ENCODE results near the gene NMD3. TPM values are rescaled to one million over a fixed set of nuclear protein-coding genes. Genes with fewer than 3 reads are reported as not detected.

Gene NMD3
- total and polyA plus RNA-seq, 2 of the 4 experiments (the other 2 are of a cell fraction), result 33.8 to 95.0 TPM

- Histone ChIP-seq H3K56ac (ENCODE audit: extremely low read depth, insufficient read depth, low read length) (no peak overlapping the region), H3K9ac (ENCODE audit: low read depth, low read length) (no peak overlapping the region), H3K4me2 (ENCODE audit: low read depth, low read length) (no peak overlapping the region), H3K36me3 (ENCODE audit: control insufficient read depth, insufficient read depth, low read length) (peaks cover 5% of the 10 kb centered on the region; the same call in 1 of the 2 replicates), H3K4ac (ENCODE audit: low read depth, low read length) (peak overlapping the region; percentile 33; the same call in 1 of the 2 replicates), H2AK9ac (replicated peaks; ENCODE audit: low read depth, low read length, poor library complexity) (no peak overlapping the region), H4K8ac (ENCODE audit: low read depth in 2 of 2, low read length in 2 of 2) (peak overlapping the region in 1 of 2 experiments; percentile 35; a peak in 1 of 4 replicates), H3K9me1 (ENCODE audit: insufficient read depth, low read length) (no peaks in the 10 kb centered on the region), H4K5ac (ENCODE audit: low read depth, low read length) (no peak overlapping the region), H3K27me3 (ENCODE audit: control insufficient read depth, insufficient read depth, low read length) (no peaks in the 10 kb centered on the region), H4K91ac (ENCODE audit: insufficient read depth, low read depth, low read length) (no peak overlapping the region), H4K20me1 (ENCODE audit: insufficient read depth, low read length) (no peaks in the 10 kb centered on the region), H2BK120ac (ENCODE audit: low read depth, low read length) (peak overlapping the region; percentile 40; the same call in 1 of the 2 replicates), H3K4me1 (ENCODE audit: control insufficient read depth, insufficient read depth, low read length) (peaks cover 7% of the 10 kb centered on the region), H3K79me1 (ENCODE audit: low read depth in 1 of 2, low read length in 2 of 2) (peaks cover 0 to 6% of the 10 kb centered on the region in 2 experiments; a peak in 2 of 4 replicates), H3K9me3 (ENCODE audit: control insufficient read depth, insufficient read depth, low read length) (peaks cover 5% of the 10 kb centered on the region), H3K27ac (ENCODE audit: insufficient read depth, low read length) (no peak overlapping the region), H2BK5ac (ENCODE audit: low read depth, low read length, poor library complexity, severe bottlenecking) (peak overlapping the region; percentile 48), H3K14ac (replicated peaks; ENCODE audit: low read depth, low read length) (0 out of 2 replicates have a peak overlapping the region, but pooled peaks have one; percentile 1), H3K4me3 (ENCODE audit: insufficient read depth, low read depth, low read length) (no peak overlapping the region), H2AK5ac (ENCODE audit: low read depth, low read length) (no peak overlapping the region), H2BK15ac (ENCODE audit: low read depth, low read length) (no peak overlapping the region), H2BK20ac (ENCODE audit: low read depth, low read length) (no peak overlapping the region; the same call in 1 of the 2 replicates), H2AFZ (replicated peaks; ENCODE audit: low read length, poor library complexity) (no peak overlapping the region), H3K18ac (ENCODE audit: low read depth, low read length) (0 out of 2 replicates have a peak overlapping the region, but pooled peaks have one; percentile 31), H3K23ac (ENCODE audit: low read depth, low read length) (peak overlapping the region; percentile 51; the same call in 1 of the 2 replicates)
- in situ Hi-C loops (cut with MboI; ENCODE audit: low sequenced_read_pairs) (no loop called here), intact Hi-C loops (cut with micrococcal nuclease) (no loop called here), dilution Hi-C loops (cut with HindIII; ENCODE audit: low sequenced_read_pairs, unreplicated experiment) (no loop called here)
- DNase-seq (no peak), ATAC-seq (ENCODE audit: low read depth) (no peak)
- no TSS peak for BruUV-seq (replicated peaks)
- 100% methylated on average over 1 of the region's 3 CpGs; no CpG with 5 or more reads in 1 of the 2 experiments for WGBS, 2 experiments (ENCODE audit: extremely low coverage in 2 of 2, insufficient read length in 1 of 2)
- ChIA-PET POLR2A (ENCODE audit: unreplicated experiment) (no interaction called here), CTCF (interaction anchor here (0.5 kb wide), 1 partner anchor 13 kb away, joined by 3 read pairs; no protein-coding TSS in a partner anchor)
- TF ChIP-seq FOS (IDR thresholded peaks at IDR 0.05; ENCODE audit: low read depth, low read length) (no peak), SMC3 (IDR thresholded peaks at IDR 0.05; ENCODE audit: low read depth, low read length) (no peak), USF2 (IDR thresholded peaks at IDR 0.05; ENCODE audit: low read depth, low read length) (no peak), RAD21 (IDR thresholded peaks at IDR 0.05; ENCODE audit: low read length) (no peak), MXI1 (IDR thresholded peaks at IDR 0.05; ENCODE audit: borderline replicate concordance, low read depth, low read length) (no peak), BHLHE40 (IDR thresholded peaks at IDR 0.05; ENCODE audit: low read depth, low read length) (no peak), CHD1 (IDR thresholded peaks at IDR 0.05; ENCODE audit: low read depth, low read length) (no peak), CTCF (conservative IDR thresholded peaks at IDR 0.05; ENCODE audit: low read depth, low read length) (no peak), RCOR1 (IDR thresholded peaks at IDR 0.05; ENCODE audit: insufficient replicate concordance, low read length) (no peak), CEBPB (IDR thresholded peaks at IDR 0.05; ENCODE audit: low read depth, low read length) (no peak), NFE2L2 (IDR thresholded peaks at IDR 0.05; ENCODE audit: low read depth, low read length) (no peak), MAZ (IDR thresholded peaks at IDR 0.05; ENCODE audit: borderline replicate concordance, low read depth, low read length) (no peak), RFX5 (IDR thresholded peaks at IDR 0.05; ENCODE audit: low read depth, low read length) (no peak), MAFK (IDR thresholded peaks at IDR 0.05; ENCODE audit: low read depth, low read length) (no peak), ELK1 (IDR thresholded peaks at IDR 0.05; ENCODE audit: borderline replicate concordance, low read depth, low read length) (no peak), POLR2A (IDR thresholded peaks at IDR 0.05; ENCODE audit: low read depth, low read length) (no peak)
Measured at GRCh38 chr3:161267646-161268045, 46.5 kb downstream of the NMD3 start.
